ENCODE measurements around the gene SMTNL1. TPM values are rescaled to one million over a fixed set of nuclear protein-coding genes. Genes with fewer than 3 reads are reported as not detected.

Gene SMTNL1
- total and polyA plus RNA-seq, 2 donors from 2014 or later, result not detected

GRCh38 chr11:57547854-57548377, 10.5 kb downstream of the SMTNL1 start:
- no peak for DNase-seq
- H3K36me3 ChIP-seq (ENCODE audit: control insufficient read depth in 2 of 3, insufficient read depth in 3 of 3, low read length in 3 of 3), result peaks cover 0 to 9% (median 7%) of the 10 kb centered on the region in 3 donors
- H3K4me1 ChIP-seq (ENCODE audit: control insufficient read depth in 2 of 3, insufficient read depth in 2 of 3, low read depth in 1 of 3, low read length in 3 of 3), result no peaks in the 10 kb centered on the region
- no peaks in the 10 kb centered on the region for H3K27me3 ChIP-seq (ENCODE audit: control insufficient read depth, insufficient read depth, low read length)
- H3K4me3 ChIP-seq (ENCODE audit: low read length in 3 of 3), result no peak overlapping the region
- no peak for TF ChIP-seq CTCF (IDR thresholded peaks at IDR 0.05; ENCODE audit: borderline replicate concordance, extremely low read depth, insufficient read depth)
- no peak overlapping the region for H3K27ac ChIP-seq (ENCODE audit: low read depth in 2 of 2, low read length in 2 of 2)
- no peak overlapping the region for H3K9ac ChIP-seq (ENCODE audit: low read length in 3 of 3)
- no peak for FAIRE-seq
- intact Hi-C loops (cut with DNase I), result no loop called here
- H3K9me3 ChIP-seq (ENCODE audit: control insufficient read depth in 2 of 3, insufficient read depth in 1 of 3, low read length in 3 of 3), result no peaks in the 10 kb centered on the region

- H3K27ac ChIP-seq (ENCODE audit: low read depth in 2 of 2, low read length in 2 of 2), result no peak overlapping the region
- FAIRE-seq, result no peak
These were observed 12.6 kb downstream of the SMTNL1 start for GRCh38 chr11:57549983-57550382.

GRCh38 chr11:57551941-57552340, 14.5 kb downstream of the SMTNL1 start:
- no peaks in the 10 kb centered on the region for H3K4me1 ChIP-seq (ENCODE audit: control insufficient read depth in 2 of 3, insufficient read depth in 2 of 3, low read depth in 1 of 3, low read length in 3 of 3)
- peaks cover 0 to 27% (median 12%) of the 10 kb centered on the region in 3 donors for H3K36me3 ChIP-seq (ENCODE audit: control insufficient read depth in 2 of 3, insufficient read depth in 3 of 3, low read length in 3 of 3)
- H3K9ac ChIP-seq (ENCODE audit: low read length in 3 of 3), result no peak overlapping the region
- no peak overlapping the region for H3K27ac ChIP-seq (ENCODE audit: low read depth in 2 of 2, low read length in 2 of 2)
- no peak for FAIRE-seq
- DNase-seq, result no peak
- H3K9me3 ChIP-seq (ENCODE audit: control insufficient read depth in 2 of 3, insufficient read depth in 1 of 3, low read length in 3 of 3), result no peaks in the 10 kb centered on the region
- intact Hi-C loops (cut with DNase I), result no loop called here
- no peak overlapping the region for H3K4me3 ChIP-seq (ENCODE audit: low read length in 3 of 3)
- H3K27me3 ChIP-seq (ENCODE audit: control insufficient read depth, insufficient read depth, low read length), result no peaks in the 10 kb centered on the region
- TF ChIP-seq CTCF (IDR thresholded peaks at IDR 0.05; ENCODE audit: borderline replicate concordance, extremely low read depth, insufficient read depth), result no peak

More at GRCh38 chr11:57549983-57550382, 12.6 kb downstream of the SMTNL1 start:
- H3K9ac ChIP-seq (ENCODE audit: low read length in 3 of 3), result no peak overlapping the region
- H3K4me1 ChIP-seq (ENCODE audit: control insufficient read depth in 2 of 3, insufficient read depth in 2 of 3, low read depth in 1 of 3, low read length in 3 of 3), result no peaks in the 10 kb centered on the region
- no peaks in the 10 kb centered on the region for H3K27me3 ChIP-seq (ENCODE audit: control insufficient read depth, insufficient read depth, low read length)
- TF ChIP-seq CTCF (IDR thresholded peaks at IDR 0.05; ENCODE audit: borderline replicate concordance, extremely low read depth, insufficient read depth), result no peak
- H3K9me3 ChIP-seq (ENCODE audit: control insufficient read depth in 2 of 3, insufficient read depth in 1 of 3, low read length in 3 of 3), result no peaks in the 10 kb centered on the region
- no peak overlapping the region for H3K4me3 ChIP-seq (ENCODE audit: low read length in 3 of 3)
- intact Hi-C loops (cut with DNase I), result no loop called here
- no peak for DNase-seq
- peaks cover 0 to 27% (median 12%) of the 10 kb centered on the region in 3 donors for H3K36me3 ChIP-seq (ENCODE audit: control insufficient read depth in 2 of 3, insufficient read depth in 3 of 3, low read length in 3 of 3)

GRCh38 chr11:57552479-57552878, 15.1 kb downstream of the SMTNL1 start:
- no peak for DNase-seq
- H3K4me3 ChIP-seq (ENCODE audit: low read length in 3 of 3), result no peak overlapping the region
- intact Hi-C loops (cut with DNase I), result no loop called here
- no peaks in the 10 kb centered on the region for H3K4me1 ChIP-seq (ENCODE audit: control insufficient read depth in 2 of 3, insufficient read depth in 2 of 3, low read depth in 1 of 3, low read length in 3 of 3)
- no peak overlapping the region for H3K9ac ChIP-seq (ENCODE audit: low read length in 3 of 3)
- TF ChIP-seq CTCF (IDR thresholded peaks at IDR 0.05; ENCODE audit: borderline replicate concordance, extremely low read depth, insufficient read depth), result no peak
- no peaks in the 10 kb centered on the region for H3K27me3 ChIP-seq (ENCODE audit: control insufficient read depth, insufficient read depth, low read length)
- H3K27ac ChIP-seq (ENCODE audit: low read depth in 2 of 2, low read length in 2 of 2), result no peak overlapping the region
- peaks cover 0 to 27% (median 12%) of the 10 kb centered on the region in 3 donors for H3K36me3 ChIP-seq (ENCODE audit: control insufficient read depth in 2 of 3, insufficient read depth in 3 of 3, low read length in 3 of 3)
- H3K9me3 ChIP-seq (ENCODE audit: control insufficient read depth in 2 of 3, insufficient read depth in 1 of 3, low read length in 3 of 3), result no peaks in the 10 kb centered on the region
- FAIRE-seq, result no peak
